ENCODE measurements around the gene YIF1A. TPM values are rescaled to one million over a fixed set of nuclear protein-coding genes. Genes with fewer than 3 reads are reported as not detected.

Gene YIF1A
- total RNA-seq, 1 donor from 2014 or later: 19.0 TPM

- no peak for DNase-seq (ENCODE audit: low spot score)
- H3K27ac Mint-ChIP-seq: peak overlapping the region; percentile 40
- H3K4me1 ChIP-seq: peaks cover 28% of the 10 kb centered on the region
These were observed 25.9 kb upstream of the YIF1A start for GRCh38 chr11:66314561-66315497.

GRCh38 chr11:66314186-66314501 lies 25.2 kb upstream of the YIF1A start:
- Histone ChIP-seq H3K79me2 (ENCODE audit: low read depth) (no peaks in the 10 kb centered on the region), H3F3A (ENCODE audit: low read depth) (peaks cover 34% of the 10 kb centered on the region), H3K4me2 (no peak overlapping the region), H3K9me3 (ENCODE audit: low read depth) (no peaks in the 10 kb centered on the region), H2AFZ (replicated peaks) (no peak overlapping the region), H3K27ac (no peak overlapping the region), H4K20me1 (ENCODE audit: low read depth) (no peaks in the 10 kb centered on the region), H3K4me3 (no peak overlapping the region), H3K9ac (no peak overlapping the region), H3K36me3 (no peaks in the 10 kb centered on the region), H3K4me1 (peaks cover 28% of the 10 kb centered on the region), H3K27me3 (peaks cover 24% of the 10 kb centered on the region)
- TF ChIP-seq CTCF (IDR thresholded peaks at IDR 0.05): no peak
- no peak for TF ChIP-seq EZH2phosphoT487 (IDR thresholded peaks at IDR 0.05)
- TF ChIP-seq EZH2 (IDR thresholded peaks at IDR 0.05): no peak
- no peak for DNase-seq (ENCODE audit: low spot score)
- Mint-ChIP-seq H3K27ac (peak overlapping the region; percentile 92), H3K27me3 (ENCODE audit: insufficient read depth, low read depth) (peaks cover 12% of the 10 kb centered on the region), H3K4me3 (peak overlapping the region; percentile 74), H3K4me1 (peaks cover 41% of the 10 kb centered on the region), H3K36me3 (no peaks in the 10 kb centered on the region), H3K9me3 (peaks cover 2% of the 10 kb centered on the region)

More at GRCh38 chr11:66314561-66315497, 25.9 kb upstream of the YIF1A start:
- no peaks in the 10 kb centered on the region for H3K9me3 ChIP-seq (ENCODE audit: low read depth)
- Mint-ChIP-seq H3K4me3 (peak overlapping the region; percentile 74), H3K27me3 (ENCODE audit: insufficient read depth, low read depth) (peaks cover 13% of the 10 kb centered on the region), H3K4me1 (peaks cover 43% of the 10 kb centered on the region), H3K36me3 (no peaks in the 10 kb centered on the region), H3K9me3 (peaks cover 6% of the 10 kb centered on the region)
- peaks cover 24% of the 10 kb centered on the region for H3K27me3 ChIP-seq
- no peak overlapping the region for H3K27ac ChIP-seq
- peaks cover 34% of the 10 kb centered on the region for H3F3A ChIP-seq (ENCODE audit: low read depth)
- TF ChIP-seq CTCF (IDR thresholded peaks at IDR 0.05) (no peak), EZH2 (IDR thresholded peaks at IDR 0.05) (no peak), EZH2phosphoT487 (IDR thresholded peaks at IDR 0.05) (no peak)
- H3K36me3 ChIP-seq: no peaks in the 10 kb centered on the region
- H2AFZ ChIP-seq (replicated peaks): no peak overlapping the region
- no peaks in the 10 kb centered on the region for H4K20me1 ChIP-seq (ENCODE audit: low read depth)
- H3K4me3 ChIP-seq: no peak overlapping the region
- no peaks in the 10 kb centered on the region for H3K79me2 ChIP-seq (ENCODE audit: low read depth)
- no peak overlapping the region for H3K4me2 ChIP-seq
- H3K9ac ChIP-seq: no peak overlapping the region

- Histone ChIP-seq H3K4me3 (peak overlapping the region; percentile 43), H3K4me2 (peak overlapping the region; percentile 70), H3K79me2 (ENCODE audit: low read depth) (no peaks in the 10 kb centered on the region), H3K36me3 (no peaks in the 10 kb centered on the region), H3K27ac (peak overlapping the region; percentile 85), H4K20me1 (ENCODE audit: low read depth) (no peaks in the 10 kb centered on the region), H3K9ac (no peak overlapping the region), H3K9me3 (ENCODE audit: low read depth) (no peaks in the 10 kb centered on the region), H2AFZ (replicated peaks) (peak overlapping the region; percentile 58), H3K4me1 (peaks cover 28% of the 10 kb centered on the region), H3K27me3 (peaks cover 24% of the 10 kb centered on the region), H3F3A (ENCODE audit: low read depth) (peaks cover 34% of the 10 kb centered on the region)
- Mint-ChIP-seq H3K4me1 (peaks cover 35% of the 10 kb centered on the region), H3K4me3 (peak overlapping the region; percentile 91), H3K27ac (peak overlapping the region; percentile 92), H3K36me3 (no peaks in the 10 kb centered on the region), H3K27me3 (ENCODE audit: insufficient read depth, low read depth) (peaks cover 10% of the 10 kb centered on the region), H3K9me3 (no peaks in the 10 kb centered on the region)
- DNase-seq (ENCODE audit: low spot score): peak; percentile 85
- TF ChIP-seq CTCF (IDR thresholded peaks at IDR 0.05) (peak; percentile 57), EZH2 (IDR thresholded peaks at IDR 0.05) (no peak)
These were observed 24.6 kb upstream of the YIF1A start for GRCh38 chr11:66313321-66314185.
